Upper lobe of right lung (tissue), 1 donor: ENCODE measurements around the gene RNF44. TPM values are rescaled to one million over a fixed set of nuclear protein-coding genes. Genes with fewer than 3 reads are reported as not detected.

Source experiments
- ATAC-seq: fragments of 200-7000 bp; cut with Tn5 transposase; one replicate; pipeline ENCODE4 v1.9.1; 2020; ENCODE audit warnings: mild to moderate bottlenecking, moderate library complexity
- DNase-seq: peaks from one replicate; pipeline ENCODE4 v3.0.0-alpha.2; 2020
- H3K27ac ChIP-seq: fragments of 200-600 bp; one replicate; pipeline ENCODE4 v1.8.0; 2022
- H3K27me3 ChIP-seq: fragments of 200-600 bp; one replicate; pipeline ENCODE4 v1.8.0; 2022; ENCODE audit warnings: mild to moderate bottlenecking
- H3K36me3 ChIP-seq: fragments of 200-600 bp; one replicate; pipeline ENCODE4 v1.8.0; 2022
- H3K4me1 ChIP-seq: fragments of 200-600 bp; one replicate; pipeline ENCODE4 v1.8.0; 2022
- H3K4me3 ChIP-seq: fragments of 200-600 bp; one replicate; pipeline ENCODE4 v1.8.0; 2022; ENCODE audit warnings: mild to moderate bottlenecking
- H3K9me3 ChIP-seq: fragments of 200-600 bp; one replicate; pipeline ENCODE4 v1.8.0; 2022
- intact Hi-C: fragments of 100-400 bp; cut with DNase I; formaldehyde crosslinking; loops from one replicate; pipeline ENCODE4 v1.11.0; 2022
- total RNA-seq: library from RNA; stranded (reverse); fragmentation: NEBNext Ultra II Directional; extraction: Animal tissue kit (Norgen Biotek cat#: 25700); gene quantifications from one replicate; pipeline ENCODE4 v1.2.1, GENCODE V29; 2021
- TF ChIP-seq, protein P1 (sequence below): fragments of 200-600 bp; IDR thresholded peaks from one replicate; pipeline ENCODE4 v1.8.0; 2022; ENCODE audit warnings: antibody characterized with exemption
- donor health status: DM: no; HTN: yes; CAD: no; lungs with severe emphysema.

The RNF44 gene
- total RNA-seq, 1 donor from 2014 or later = 48.0 TPM

DNA sequence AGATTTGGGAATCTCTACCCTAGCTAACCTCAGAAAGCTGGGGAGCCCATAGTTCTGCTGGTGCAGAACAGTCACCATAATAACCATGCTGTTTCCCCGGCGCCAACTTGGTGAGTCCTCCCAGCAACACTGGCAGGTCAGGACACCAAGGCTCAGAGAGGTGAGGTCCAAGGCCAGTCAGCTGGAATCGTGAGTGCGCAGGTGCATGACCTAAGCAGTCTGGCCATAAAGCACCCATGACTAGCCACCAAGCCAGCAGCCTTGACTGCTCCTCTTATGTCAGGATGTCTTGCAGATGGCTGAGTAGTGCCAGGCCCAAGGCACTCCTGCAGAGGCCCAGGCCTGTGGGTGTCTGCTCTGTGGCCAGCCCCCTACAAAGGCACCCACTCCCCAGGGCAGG lies 2.6 kb downstream of the RNF44 start:
- Histone ChIP-seq H3K27me3 (no peaks in the 10 kb centered on the region), H3K9me3 (no peaks in the 10 kb centered on the region), H3K4me3 (peak overlapping the region; percentile 98), H3K4me1 (peaks cover 54% of the 10 kb centered on the region), H3K27ac (peak overlapping the region; percentile 98), H3K36me3 (peaks cover 21% of the 10 kb centered on the region)
- intact Hi-C loops = no loop called here
- no peak for DNase-seq
- TF ChIP-seq, protein P1, sequence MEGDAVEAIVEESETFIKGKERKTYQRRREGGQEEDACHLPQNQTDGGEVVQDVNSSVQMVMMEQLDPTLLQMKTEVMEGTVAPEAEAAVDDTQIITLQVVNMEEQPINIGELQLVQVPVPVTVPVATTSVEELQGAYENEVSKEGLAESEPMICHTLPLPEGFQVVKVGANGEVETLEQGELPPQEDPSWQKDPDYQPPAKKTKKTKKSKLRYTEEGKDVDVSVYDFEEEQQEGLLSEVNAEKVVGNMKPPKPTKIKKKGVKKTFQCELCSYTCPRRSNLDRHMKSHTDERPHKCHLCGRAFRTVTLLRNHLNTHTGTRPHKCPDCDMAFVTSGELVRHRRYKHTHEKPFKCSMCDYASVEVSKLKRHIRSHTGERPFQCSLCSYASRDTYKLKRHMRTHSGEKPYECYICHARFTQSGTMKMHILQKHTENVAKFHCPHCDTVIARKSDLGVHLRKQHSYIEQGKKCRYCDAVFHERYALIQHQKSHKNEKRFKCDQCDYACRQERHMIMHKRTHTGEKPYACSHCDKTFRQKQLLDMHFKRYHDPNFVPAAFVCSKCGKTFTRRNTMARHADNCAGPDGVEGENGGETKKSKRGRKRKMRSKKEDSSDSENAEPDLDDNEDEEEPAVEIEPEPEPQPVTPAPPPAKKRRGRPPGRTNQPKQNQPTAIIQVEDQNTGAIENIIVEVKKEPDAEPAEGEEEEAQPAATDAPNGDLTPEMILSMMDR = no peak
- ATAC-seq = no peak

DNA sequence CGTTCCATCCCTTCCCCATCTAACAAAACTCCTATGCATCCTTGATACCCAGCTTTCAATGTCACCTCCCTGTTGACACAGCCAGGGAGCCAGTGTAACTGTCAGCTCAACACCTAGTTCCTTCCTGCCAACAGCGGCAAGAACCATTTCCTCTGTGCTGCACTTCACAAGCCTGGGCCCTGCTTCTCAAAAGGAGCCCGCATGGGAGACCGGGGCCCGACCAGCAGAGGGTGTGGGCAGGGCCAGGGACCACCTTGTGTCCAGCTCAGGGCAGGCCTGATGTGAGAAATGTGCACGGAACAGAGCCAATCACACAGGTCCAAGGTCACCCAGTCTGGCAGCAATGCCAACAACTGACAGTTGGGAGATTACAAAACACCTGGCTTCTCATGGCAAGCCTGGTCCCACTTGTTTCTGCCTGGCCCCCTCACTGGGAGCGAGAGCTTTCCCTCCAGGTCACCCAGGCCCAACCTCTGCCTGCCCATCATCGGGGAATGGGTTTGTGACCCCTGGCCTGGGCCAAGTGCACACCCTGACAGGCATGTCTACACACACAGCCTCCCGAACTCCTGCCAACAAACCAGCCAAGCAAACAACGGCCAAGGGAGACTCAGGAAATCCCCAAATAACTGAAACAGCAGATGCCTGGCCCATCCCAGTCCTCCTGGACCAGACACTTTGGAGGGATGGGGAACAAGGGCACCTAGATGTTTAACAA lies 3.1 kb downstream of the RNF44 start:
- H3K4me3 ChIP-seq = peak overlapping the region; percentile 98
- no peaks in the 10 kb centered on the region for H3K27me3 ChIP-seq
- peaks cover 27% of the 10 kb centered on the region for H3K36me3 ChIP-seq
- no peaks in the 10 kb centered on the region for H3K9me3 ChIP-seq
- intact Hi-C loops = no loop called here
- TF ChIP-seq, protein P1 = no peak
- H3K27ac ChIP-seq = peak overlapping the region; percentile 98
- ATAC-seq (no peak), DNase-seq (no peak)
- H3K4me1 ChIP-seq = peaks cover 54% of the 10 kb centered on the region

DNA sequence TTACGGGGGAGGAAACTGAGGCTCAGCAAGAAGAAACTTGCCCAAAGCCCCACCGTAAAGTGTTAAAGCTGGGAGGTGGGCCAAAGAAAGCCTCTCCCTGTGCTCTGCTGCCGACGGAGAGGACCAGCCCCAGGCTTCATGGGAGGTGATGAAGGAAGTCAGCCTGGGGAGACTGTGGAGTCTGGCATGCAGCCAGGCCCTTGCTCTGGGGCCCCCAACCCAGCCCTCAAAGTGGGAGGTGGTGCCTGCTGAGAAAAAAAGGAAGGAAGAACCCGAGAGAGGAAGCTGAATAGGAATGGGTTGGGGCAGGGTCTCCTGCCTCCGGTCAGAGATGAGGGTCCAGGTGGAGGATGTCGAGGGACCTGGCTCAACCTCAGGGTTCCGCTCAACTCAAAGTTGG lies 3.8 kb downstream of the RNF44 start:
- Histone ChIP-seq H3K27me3 (no peaks in the 10 kb centered on the region), H3K9me3 (no peaks in the 10 kb centered on the region), H3K27ac (peak overlapping the region; percentile 98), H3K4me3 (peak overlapping the region; percentile 98), H3K4me1 (peaks cover 53% of the 10 kb centered on the region), H3K36me3 (peaks cover 34% of the 10 kb centered on the region)
- intact Hi-C loops = no loop called here
- DNase-seq (no peak), ATAC-seq (no peak)
- TF ChIP-seq, protein P1 = no peak

DNA sequence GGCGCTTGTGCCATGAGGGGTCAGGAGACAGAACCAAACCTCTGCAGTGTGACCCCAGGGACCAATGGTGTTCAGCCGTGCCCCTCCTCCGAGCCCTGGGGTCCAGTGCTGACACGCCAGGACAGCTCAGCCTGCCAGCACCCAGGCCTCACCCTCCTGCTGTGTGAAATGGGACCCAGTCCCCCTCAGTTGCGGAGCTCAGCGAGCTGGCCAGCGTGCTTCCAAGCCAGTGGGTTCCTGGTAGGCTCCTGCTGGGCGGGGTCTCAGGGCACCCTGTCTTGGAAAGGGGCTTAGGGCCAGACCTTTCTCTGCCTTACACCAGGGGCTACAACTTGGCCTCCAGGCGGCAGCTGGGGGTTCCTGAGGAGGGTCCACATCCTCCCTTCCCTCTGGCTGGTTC lies 4.4 kb downstream of the RNF44 start:
- H3K27me3 ChIP-seq = no peaks in the 10 kb centered on the region
- H3K36me3 ChIP-seq = peaks cover 40% of the 10 kb centered on the region
- no peak for ATAC-seq
- peak overlapping the region; percentile 98 for H3K27ac ChIP-seq
- peaks cover 49% of the 10 kb centered on the region for H3K4me1 ChIP-seq
- no peaks in the 10 kb centered on the region for H3K9me3 ChIP-seq
- intact Hi-C loops = no loop called here
- no peak for DNase-seq
- no peak overlapping the region for H3K4me3 ChIP-seq
- TF ChIP-seq, protein P1 = no peak

DNA sequence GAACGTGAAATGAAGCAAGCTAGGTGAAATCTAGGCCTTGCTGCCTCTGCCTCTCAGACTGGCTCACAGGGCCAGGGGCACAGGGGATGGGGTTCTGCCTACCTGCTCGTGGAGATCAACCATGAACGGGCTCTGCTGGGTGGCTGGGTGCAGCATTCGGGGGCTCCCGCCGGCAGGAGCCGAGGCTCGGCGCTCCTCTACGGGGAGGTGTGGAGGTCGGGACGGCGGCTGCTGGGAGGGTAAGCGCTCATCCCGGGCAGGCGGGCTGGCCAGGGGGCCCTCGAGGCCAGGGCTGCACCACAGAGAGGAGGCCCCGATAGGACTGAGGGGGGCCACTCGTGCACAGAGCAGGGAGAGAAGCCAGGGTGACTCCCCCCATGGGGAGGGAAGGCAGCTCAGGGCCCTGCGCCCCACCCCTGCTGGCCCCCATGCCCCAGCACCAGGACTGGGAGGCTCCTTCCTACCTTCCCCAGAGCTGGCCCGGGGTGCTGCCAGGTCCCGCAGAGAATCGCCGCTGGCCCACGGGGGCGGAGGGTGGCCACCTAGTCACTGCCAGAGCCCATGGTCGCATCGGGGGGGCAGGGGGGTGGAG lies 5.2 kb downstream of the RNF44 start:
- ATAC-seq (no peak), DNase-seq (no peak)
- Histone ChIP-seq H3K9me3 (no peaks in the 10 kb centered on the region), H3K27me3 (no peaks in the 10 kb centered on the region), H3K36me3 (peaks cover 48% of the 10 kb centered on the region), H3K4me3 (no peak overlapping the region), H3K4me1 (peaks cover 49% of the 10 kb centered on the region), H3K27ac (no peak overlapping the region)
- intact Hi-C loops = no loop called here
- TF ChIP-seq, protein P1 = no peak
